GM23338 (cell line): Measurements from ENCODE around the gene PDZD7. TPM values are rescaled to one million over a fixed set of nuclear protein-coding genes. Genes with fewer than 3 reads are reported as not detected.

Experiments
- ATAC-seq: fragments of 200-7000 bp; cut with Tn5 transposase; 3 replicates; pipeline ENCODE4 v1.9.1; 2020
- DNase-seq: peaks from one replicate; pipeline ENCODE4 v3.0.0-alpha.2; 2015; ENCODE audit warnings: low spot score
- H2AFZ ChIP-seq: fragments of 200-600 bp; sonication (generic); 2 replicates; pipeline ENCODE4 v1.8.0; 2016; ENCODE audit warnings: antibody characterized with exemption, mild to moderate bottlenecking, moderate library complexity
- H3F3A ChIP-seq: fragments of 200-600 bp; sonication (generic); replicated peaks from 2 replicates; pipeline ENCODE4 v1.8.0; 2017; ENCODE audit warnings: antibody characterized with exemption, mixed run types, low read depth
- H3K27ac ChIP-seq: fragments of 200-600 bp; sonication (generic); 2 replicates; pipeline ENCODE4 v1.6.1; 2016; ENCODE audit warnings: low read depth
- H3K27me3 ChIP-seq: fragments of 200-600 bp; sonication (generic); 2 replicates; pipeline ENCODE4 v1.8.0; 2016; ENCODE audit warnings: mild to moderate bottlenecking, mixed run types, moderate library complexity; ENCODE audit not compliant: insufficient read depth
- H3K36me3 ChIP-seq: fragments of 200-600 bp; sonication (generic); 2 replicates; pipeline ENCODE4 v1.8.0; 2016; ENCODE audit warnings: mild to moderate bottlenecking; ENCODE audit not compliant: insufficient read depth
- H3K4me1 ChIP-seq: fragments of 200-600 bp; sonication (generic); 2 replicates; pipeline ENCODE4 v1.8.0; 2016; ENCODE audit warnings: mild to moderate bottlenecking, moderate library complexity; ENCODE audit not compliant: insufficient read depth
- H3K4me2 ChIP-seq: fragments of 200-600 bp; sonication (generic); 2 replicates; pipeline ENCODE4 v1.7.1; 2017; ENCODE audit warnings: mixed run types
- H3K4me3 ChIP-seq: fragments of 200-600 bp; sonication (generic); 2 replicates; pipeline ENCODE4 v1.6.1; 2016; ENCODE audit warnings: mixed run types
- H3K79me2 ChIP-seq: fragments of 200-600 bp; sonication (generic); replicated peaks from 2 replicates; pipeline ENCODE4 v1.8.0; 2017; ENCODE audit warnings: mild to moderate bottlenecking; ENCODE audit not compliant: insufficient read depth
- H3K9me2 ChIP-seq: fragments of 200-600 bp; sonication (generic); 2 replicates; pipeline ENCODE4 v1.8.0; 2017; ENCODE audit not compliant: insufficient read depth
- H4K20me1 ChIP-seq: fragments of 200-600 bp; sonication (generic); replicated peaks from 2 replicates; pipeline ENCODE4 v1.8.0; 2017; ENCODE audit warnings: mild to moderate bottlenecking; ENCODE audit not compliant: insufficient read depth
- H3K27ac Mint-ChIP-seq: 2 replicates; pipeline ENCODE4 v1.8.0; 2020; ENCODE audit warnings: inconsistent platforms, mild to moderate bottlenecking, moderate library complexity, mixed read lengths
- H3K27me3 Mint-ChIP-seq: 3 replicates; pipeline ENCODE4 v1.8.0; 2022; ENCODE audit warnings: low read depth, mild to moderate bottlenecking, moderate library complexity, mixed read lengths, inconsistent platforms; ENCODE audit not compliant: insufficient read depth, poor library complexity
- H3K36me3 Mint-ChIP-seq: 3 replicates; pipeline ENCODE4 v1.8.0; 2021; ENCODE audit warnings: low read depth, mild to moderate bottlenecking, inconsistent platforms, moderate library complexity, mixed read lengths
- H3K4me1 Mint-ChIP-seq: 3 replicates; pipeline ENCODE4 v1.8.0; 2020; ENCODE audit warnings: mild to moderate bottlenecking, inconsistent platforms, mixed read lengths
- H3K4me3 Mint-ChIP-seq: 3 replicates; pipeline ENCODE4 v1.8.0; 2021; ENCODE audit warnings: moderate library complexity, mild to moderate bottlenecking, inconsistent platforms, mixed read lengths
- H3K9me3 Mint-ChIP-seq: 3 replicates; pipeline ENCODE4 v1.8.0; 2020; ENCODE audit warnings: moderate library complexity, mild to moderate bottlenecking, inconsistent platforms, mixed read lengths
- CREB1 ChIP-seq: fragments of 250-450 bp; sonication (Bioruptor Pico); IDR thresholded peaks from 2 replicates; pipeline ENCODE4 v1.5.0; 2020; ENCODE audit warnings: low read depth, mild to moderate bottlenecking, moderate library complexity
- POLR2AphosphoS5 ChIP-seq: IDR thresholded peaks from 2 replicates; pipeline ENCODE4 v1.6.1; 2016; ENCODE audit warnings: antibody characterized with exemption, low read depth
- ZNF331 ChIP-seq: fragments of 250-450 bp; sonication (Bioruptor Pico); IDR thresholded peaks from 2 replicates; pipeline ENCODE4 v1.5.0; 2020; ENCODE audit warnings: low read depth, mild to moderate bottlenecking, moderate library complexity
- polyA plus RNA-seq: library from polyadenylated mRNA; unstranded; fragments of >200 nt; fragmentation: Nextera tagmentation; extraction: Ambion mirVana; gene quantifications from 2 replicates; pipeline ENCODE4 v1.2.1, GENCODE V29; 2016
- total RNA-seq: library from RNA; depleted of rRNA; stranded (reverse); fragments of >200 nt; shearing (Covaris generic); gene quantifications from 2 replicates; pipeline ENCODE4 v1.2.3, GENCODE V29; 2014
- TF ChIP-seq, protein P1 (sequence below), 2 experiments: fragments of 200-600 bp in 1 of 2; sonication (generic) in 1 of 2; conservative IDR thresholded peaks; 2 replicates each; pipeline versions ENCODE4 v1.5.1 to v1.6.1; 2016 to 2017; ENCODE audit warnings: antibody characterized with exemption in 2 of 2, low read depth in 2 of 2, mild to moderate bottlenecking in 2 of 2, moderate library complexity in 1 of 2
- TF ChIP-seq, protein P2 (sequence below): fragments of 250-450 bp; sonication (Bioruptor Pico); IDR thresholded peaks from 2 replicates; pipeline ENCODE4 v1.5.0; 2020; ENCODE audit warnings: mild to moderate bottlenecking, moderate library complexity

PDZD7 gene
- total and polyA plus RNA-seq, 2 experiments from 2014 or later, result 1.7 to 2.3 TPM

DNA sequence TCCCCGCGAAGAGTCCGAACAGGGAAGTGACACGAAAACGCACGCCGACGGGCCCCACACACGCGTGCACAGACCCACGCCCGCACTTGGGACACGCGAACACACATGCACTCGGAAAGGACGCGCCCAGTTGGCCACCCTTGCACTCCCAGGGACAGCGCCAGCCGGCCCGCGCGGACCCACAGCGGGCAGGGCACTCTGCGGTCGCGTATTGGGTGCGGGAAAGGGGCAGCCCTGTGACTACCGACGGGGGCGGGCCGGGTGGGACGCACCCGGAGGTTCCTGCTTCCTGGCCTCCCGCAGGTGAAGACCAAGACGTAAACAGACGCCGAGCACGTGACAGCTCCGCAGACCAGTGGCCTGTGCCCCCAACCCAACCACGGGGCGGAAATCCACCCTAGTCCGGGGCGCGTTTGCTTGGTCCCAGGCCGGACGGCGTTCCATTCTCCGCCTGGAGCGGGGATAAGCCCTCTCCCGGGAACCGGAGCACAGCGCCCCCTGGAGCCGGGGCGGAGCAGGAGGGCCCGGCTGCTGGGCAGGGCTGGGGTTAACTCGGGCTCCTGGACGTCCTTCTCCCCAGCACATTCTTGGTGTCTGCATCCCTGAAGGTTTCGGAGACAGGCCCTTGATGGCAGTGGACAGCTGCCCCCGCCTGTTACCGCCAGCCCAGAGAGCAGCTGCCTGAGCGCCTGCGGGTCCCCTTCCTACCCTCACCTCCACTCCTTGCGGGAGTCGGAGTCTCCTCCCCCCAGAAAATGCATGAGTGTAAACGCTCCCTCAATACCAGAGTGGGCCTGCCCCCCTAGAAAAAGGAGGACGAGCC is 33.4 kb downstream of the PDZD7 start:
- H3K36me3 ChIP-seq, result peaks cover 16% of the 10 kb centered on the region
- ATAC-seq (peak; percentile 59), DNase-seq (peak; percentile 92)
- peaks cover 22% of the 10 kb centered on the region for H3K79me2 ChIP-seq
- H3K36me3 Mint-ChIP-seq, result peaks cover 26% of the 10 kb centered on the region
- peak overlapping the region; percentile 90 for H3K4me3 ChIP-seq
- no peaks in the 10 kb centered on the region; the same call in 2 of the 3 replicates for H3K9me3 Mint-ChIP-seq
- peak overlapping the region; percentile 96 for H3K27ac Mint-ChIP-seq
- peaks cover 42% of the 10 kb centered on the region for H3K4me1 Mint-ChIP-seq
- H3K4me3 Mint-ChIP-seq, result peak overlapping the region; percentile 76
- peaks cover 36% of the 10 kb centered on the region for H3K4me1 ChIP-seq
- H3K27me3 ChIP-seq, result no peaks in the 10 kb centered on the region
- peak overlapping the region; percentile 95 for H3K27ac ChIP-seq
- H3K27me3 Mint-ChIP-seq, result peaks cover 28% of the 10 kb centered on the region
- H4K20me1 ChIP-seq, result no peaks in the 10 kb centered on the region; the same call in 1 of the 2 replicates
- H3K9me2 ChIP-seq, result no peaks in the 10 kb centered on the region
- H3F3A ChIP-seq, result peaks cover 33% of the 10 kb centered on the region
- peak overlapping the region; percentile 97 for H3K4me2 ChIP-seq
- H2AFZ ChIP-seq, result peak overlapping the region; percentile 90
- TF ChIP-seq CREB1, result peak; percentile 27; the same call in 1 of the 2 replicates
- TF ChIP-seq, protein P1, sequence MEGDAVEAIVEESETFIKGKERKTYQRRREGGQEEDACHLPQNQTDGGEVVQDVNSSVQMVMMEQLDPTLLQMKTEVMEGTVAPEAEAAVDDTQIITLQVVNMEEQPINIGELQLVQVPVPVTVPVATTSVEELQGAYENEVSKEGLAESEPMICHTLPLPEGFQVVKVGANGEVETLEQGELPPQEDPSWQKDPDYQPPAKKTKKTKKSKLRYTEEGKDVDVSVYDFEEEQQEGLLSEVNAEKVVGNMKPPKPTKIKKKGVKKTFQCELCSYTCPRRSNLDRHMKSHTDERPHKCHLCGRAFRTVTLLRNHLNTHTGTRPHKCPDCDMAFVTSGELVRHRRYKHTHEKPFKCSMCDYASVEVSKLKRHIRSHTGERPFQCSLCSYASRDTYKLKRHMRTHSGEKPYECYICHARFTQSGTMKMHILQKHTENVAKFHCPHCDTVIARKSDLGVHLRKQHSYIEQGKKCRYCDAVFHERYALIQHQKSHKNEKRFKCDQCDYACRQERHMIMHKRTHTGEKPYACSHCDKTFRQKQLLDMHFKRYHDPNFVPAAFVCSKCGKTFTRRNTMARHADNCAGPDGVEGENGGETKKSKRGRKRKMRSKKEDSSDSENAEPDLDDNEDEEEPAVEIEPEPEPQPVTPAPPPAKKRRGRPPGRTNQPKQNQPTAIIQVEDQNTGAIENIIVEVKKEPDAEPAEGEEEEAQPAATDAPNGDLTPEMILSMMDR (conservative IDR thresholded peaks at IDR 0.05; ENCODE audit: low read depth in 2 of 2), result peak; percentile 76 to 82
- TF ChIP-seq ZNF331 (CRISPR knock-in tag), result no peak

DNA sequence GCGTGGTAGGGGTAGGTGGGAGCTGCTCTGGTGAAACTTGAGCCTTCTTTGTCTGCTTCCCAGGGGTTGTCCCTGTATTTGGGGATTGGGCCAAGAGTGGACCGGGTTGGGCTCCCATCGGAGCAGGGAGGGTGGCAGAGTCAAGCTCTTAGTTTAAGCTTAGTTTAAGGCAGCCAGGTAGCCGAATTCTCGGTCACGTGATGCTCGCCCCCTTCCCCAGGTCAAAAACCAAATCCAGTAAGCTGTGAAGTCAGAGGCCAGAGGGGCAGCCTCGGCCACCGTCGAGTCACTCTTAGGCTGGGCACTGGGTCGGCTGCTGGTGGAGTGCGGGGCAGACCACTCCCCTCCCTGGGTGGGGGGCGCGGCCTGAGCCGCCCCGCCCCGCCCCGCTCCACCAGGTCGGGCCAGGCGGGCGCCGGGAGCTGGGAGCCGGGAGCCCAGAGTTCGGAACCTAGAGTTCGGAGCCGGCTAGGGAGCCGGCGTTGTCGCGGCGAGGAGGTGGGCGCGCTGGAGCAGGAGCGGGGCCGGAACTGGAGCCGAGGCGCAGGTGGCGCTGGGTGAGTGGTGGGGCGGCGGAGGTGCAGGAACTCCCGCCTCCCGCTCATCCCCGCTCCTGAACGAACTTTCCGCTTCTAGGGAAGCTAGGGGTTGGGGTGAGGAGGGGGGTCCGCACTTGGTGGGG is 34.1 kb downstream of the PDZD7 start:
- peaks cover 21% of the 10 kb centered on the region for H3K79me2 ChIP-seq

More for the DNA sequence above, 34.1 kb downstream of the PDZD7 start:
- Mint-ChIP-seq H3K27ac (peak overlapping the region; percentile 96), H3K27me3 (peaks cover 28% of the 10 kb centered on the region), H3K36me3 (peaks cover 29% of the 10 kb centered on the region), H3K4me1 (peaks cover 42% of the 10 kb centered on the region), H3K4me3 (peak overlapping the region; percentile 76), H3K9me3 (no peaks in the 10 kb centered on the region; the same call in 2 of the 3 replicates)
- peak; percentile 67; the same call in 1 of the 2 replicates for TF ChIP-seq POLR2AphosphoS5
- TF ChIP-seq, protein P2, sequence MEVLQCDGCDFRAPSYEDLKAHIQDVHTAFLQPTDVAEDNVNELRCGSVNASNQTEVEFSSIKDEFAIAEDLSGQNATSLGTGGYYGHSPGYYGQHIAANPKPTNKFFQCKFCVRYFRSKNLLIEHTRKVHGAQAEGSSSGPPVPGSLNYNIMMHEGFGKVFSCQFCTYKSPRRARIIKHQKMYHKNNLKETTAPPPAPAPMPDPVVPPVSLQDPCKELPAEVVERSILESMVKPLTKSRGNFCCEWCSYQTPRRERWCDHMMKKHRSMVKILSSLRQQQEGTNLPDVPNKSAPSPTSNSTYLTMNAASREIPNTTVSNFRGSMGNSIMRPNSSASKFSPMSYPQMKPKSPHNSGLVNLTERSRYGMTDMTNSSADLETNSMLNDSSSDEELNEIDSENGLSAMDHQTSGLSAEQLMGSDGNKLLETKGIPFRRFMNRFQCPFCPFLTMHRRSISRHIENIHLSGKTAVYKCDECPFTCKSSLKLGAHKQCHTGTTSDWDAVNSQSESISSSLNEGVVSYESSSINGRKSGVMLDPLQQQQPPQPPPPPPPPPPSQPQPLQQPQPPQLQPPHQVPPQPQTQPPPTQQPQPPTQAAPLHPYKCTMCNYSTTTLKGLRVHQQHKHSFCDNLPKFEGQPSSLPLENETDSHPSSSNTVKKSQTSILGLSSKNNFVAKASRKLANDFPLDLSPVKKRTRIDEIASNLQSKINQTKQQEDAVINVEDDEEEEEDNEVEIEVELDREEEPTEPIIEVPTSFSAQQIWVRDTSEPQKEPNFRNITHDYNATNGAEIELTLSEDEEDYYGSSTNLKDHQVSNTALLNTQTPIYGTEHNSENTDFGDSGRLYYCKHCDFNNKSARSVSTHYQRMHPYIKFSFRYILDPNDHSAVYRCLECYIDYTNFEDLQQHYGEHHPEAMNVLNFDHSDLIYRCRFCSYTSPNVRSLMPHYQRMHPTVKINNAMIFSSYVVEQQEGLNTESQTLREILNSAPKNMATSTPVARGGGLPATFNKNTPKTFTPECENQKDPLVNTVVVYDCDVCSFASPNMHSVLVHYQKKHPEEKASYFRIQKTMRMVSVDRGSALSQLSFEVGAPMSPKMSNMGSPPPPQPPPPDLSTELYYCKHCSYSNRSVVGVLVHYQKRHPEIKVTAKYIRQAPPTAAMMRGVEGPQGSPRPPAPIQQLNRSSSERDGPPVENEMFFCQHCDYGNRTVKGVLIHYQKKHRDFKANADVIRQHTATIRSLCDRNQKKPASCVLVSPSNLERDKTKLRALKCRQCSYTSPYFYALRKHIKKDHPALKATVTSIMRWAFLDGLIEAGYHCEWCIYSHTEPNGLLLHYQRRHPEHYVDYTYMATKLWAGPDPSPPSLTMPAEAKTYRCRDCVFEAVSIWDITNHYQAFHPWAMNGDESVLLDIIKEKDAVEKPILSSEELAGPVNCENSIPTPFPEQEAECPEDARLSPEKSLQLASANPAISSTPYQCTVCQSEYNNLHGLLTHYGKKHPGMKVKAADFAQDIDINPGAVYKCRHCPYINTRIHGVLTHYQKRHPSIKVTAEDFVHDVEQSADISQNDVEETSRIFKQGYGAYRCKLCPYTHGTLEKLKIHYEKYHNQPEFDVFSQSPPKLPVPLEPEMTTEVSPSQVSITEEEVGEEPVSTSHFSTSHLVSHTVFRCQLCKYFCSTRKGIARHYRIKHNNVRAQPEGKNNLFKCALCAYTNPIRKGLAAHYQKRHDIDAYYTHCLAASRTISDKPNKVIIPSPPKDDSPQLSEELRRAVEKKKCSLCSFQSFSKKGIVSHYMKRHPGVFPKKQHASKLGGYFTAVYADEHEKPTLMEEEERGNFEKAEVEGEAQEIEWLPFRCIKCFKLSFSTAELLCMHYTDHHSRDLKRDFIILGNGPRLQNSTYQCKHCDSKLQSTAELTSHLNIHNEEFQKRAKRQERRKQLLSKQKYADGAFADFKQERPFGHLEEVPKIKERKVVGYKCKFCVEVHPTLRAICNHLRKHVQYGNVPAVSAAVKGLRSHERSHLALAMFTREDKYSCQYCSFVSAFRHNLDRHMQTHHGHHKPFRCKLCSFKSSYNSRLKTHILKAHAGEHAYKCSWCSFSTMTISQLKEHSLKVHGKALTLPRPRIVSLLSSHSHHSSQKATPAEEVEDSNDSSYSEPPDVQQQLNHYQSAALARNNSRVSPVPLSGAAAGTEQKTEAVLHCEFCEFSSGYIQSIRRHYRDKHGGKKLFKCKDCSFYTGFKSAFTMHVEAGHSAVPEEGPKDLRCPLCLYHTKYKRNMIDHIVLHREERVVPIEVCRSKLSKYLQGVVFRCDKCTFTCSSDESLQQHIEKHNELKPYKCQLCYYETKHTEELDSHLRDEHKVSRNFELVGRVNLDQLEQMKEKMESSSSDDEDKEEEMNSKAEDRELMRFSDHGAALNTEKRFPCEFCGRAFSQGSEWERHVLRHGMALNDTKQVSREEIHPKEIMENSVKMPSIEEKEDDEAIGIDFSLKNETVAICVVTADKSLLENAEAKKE (CRISPR knock-in tag), result no peak
- Histone ChIP-seq H3K4me2 (peak overlapping the region; percentile 97), H4K20me1 (no peaks in the 10 kb centered on the region; the same call in 1 of the 2 replicates), H3K4me1 (peaks cover 36% of the 10 kb centered on the region), H3K27ac (peak overlapping the region; percentile 95), H3K36me3 (peaks cover 16% of the 10 kb centered on the region), H3K9me2 (no peaks in the 10 kb centered on the region), H3K27me3 (no peaks in the 10 kb centered on the region), H3K4me3 (peak overlapping the region; percentile 90), H3F3A (peaks cover 30% of the 10 kb centered on the region), H2AFZ (peak overlapping the region; percentile 90)
- DNase-seq (peak; percentile 86), ATAC-seq (peak; percentile 56)
